ENCODE data around the gene TMEM131L.
"Not testable (repeated sequence)": the region's sequence is repeated elsewhere in the genome, so short reads cannot be mapped to it uniquely, and the experiment has no call there.

Gene TMEM131L

DNA sequence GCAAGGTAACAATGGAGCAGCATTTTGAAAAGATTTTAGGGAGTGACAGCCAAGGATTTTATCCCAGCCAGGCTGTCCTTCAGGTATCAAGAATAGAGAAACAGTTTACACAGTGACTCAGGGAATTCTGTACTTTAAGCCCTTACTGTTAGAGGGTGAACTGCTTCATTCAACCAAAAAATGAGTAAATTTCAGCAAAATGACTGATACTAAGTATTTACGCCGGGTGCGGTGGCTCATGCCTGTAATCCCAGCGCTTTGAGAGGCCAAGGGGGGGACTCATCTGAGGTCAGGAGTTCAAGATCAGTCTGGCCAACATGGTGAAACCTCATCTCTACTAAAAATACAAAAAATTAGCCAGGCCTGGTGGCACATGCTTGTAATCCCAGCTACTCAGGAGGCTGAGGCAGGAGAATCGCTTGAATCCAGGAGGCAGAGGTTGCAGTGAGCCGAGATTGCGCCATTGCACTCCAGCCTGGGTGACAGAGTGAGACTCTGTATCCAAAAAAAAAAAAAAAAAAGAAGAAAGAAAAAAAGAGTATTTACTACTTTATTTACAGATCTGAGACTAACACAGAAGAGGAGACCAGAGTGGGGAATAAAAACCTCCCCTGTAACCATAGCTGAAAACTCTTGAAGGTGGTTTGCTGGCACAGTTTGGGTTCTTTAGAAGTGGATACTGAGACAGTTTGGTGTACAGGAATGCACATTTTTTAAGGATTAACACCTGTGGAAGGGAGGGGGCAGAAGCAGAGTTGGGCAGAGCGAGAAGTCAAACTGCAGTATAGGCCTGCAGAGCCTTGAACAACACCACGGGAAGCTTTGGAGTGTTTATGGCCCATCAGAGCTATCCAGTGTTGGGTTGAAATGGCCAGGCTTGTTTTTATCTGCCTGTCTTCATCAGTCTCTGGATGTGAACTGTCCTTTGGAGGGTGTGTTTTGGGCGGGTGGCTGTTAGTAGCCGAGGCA is 40.5 kb downstream of the TMEM131L start:
- no peak for DNase-seq

DNA sequence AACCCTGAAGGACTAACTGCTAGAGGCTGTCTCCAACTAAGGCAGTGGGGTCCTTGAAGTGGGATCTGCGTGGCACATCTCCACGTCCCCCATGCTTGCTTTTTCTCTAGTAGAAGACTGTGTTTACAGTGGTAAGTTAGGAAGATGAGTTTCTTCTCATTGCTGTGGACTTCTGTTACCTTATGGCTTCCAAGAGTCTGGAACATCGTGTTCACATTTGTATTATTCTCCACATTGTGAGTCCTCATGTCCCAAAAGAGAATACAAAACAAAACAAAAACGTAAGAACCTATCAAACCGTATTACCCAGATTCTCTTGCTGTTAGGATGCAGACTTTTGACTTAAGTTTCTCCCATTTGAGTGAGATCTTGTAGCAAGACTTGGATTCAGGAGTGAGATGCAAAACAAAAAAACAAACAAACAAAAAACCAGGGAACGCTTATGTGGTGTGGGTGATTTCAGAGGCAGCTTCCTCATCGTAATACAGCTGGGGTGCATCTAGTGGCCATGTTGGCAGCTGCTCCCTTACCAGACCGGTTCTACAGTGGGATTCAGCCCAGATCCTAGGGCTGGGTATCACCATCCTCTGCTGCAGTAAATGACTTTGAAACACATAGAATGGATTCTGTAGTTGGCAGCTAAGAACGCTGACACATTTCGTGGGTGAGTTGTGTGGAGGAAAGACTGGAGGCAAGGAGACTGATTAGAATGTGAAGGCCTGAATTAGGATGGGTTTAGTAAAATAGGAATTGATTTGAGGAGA is 41.3 kb downstream of the TMEM131L start:
- DNase-seq = no peak

DNA sequence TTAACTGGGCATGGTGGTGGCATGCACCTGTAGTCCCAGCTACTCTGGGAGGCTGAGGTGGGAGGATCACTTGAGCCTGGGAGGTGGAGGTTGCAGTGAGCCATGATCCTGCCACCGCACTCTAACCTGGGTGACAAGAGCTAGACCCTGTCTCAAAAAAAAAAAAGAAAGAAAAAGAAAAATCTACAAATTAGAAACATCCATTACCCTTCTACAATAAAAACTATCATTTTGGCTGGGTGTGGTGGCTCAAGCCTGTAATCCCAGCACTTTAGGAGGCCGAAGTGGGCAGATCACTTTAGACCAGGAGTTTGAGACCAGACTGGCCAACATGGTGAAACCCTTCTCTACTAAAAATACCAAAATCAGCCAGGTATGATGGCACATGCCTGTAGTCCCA is 43.1 kb downstream of the TMEM131L start:
- not testable (repeated sequence) for DNase-seq

DNA sequence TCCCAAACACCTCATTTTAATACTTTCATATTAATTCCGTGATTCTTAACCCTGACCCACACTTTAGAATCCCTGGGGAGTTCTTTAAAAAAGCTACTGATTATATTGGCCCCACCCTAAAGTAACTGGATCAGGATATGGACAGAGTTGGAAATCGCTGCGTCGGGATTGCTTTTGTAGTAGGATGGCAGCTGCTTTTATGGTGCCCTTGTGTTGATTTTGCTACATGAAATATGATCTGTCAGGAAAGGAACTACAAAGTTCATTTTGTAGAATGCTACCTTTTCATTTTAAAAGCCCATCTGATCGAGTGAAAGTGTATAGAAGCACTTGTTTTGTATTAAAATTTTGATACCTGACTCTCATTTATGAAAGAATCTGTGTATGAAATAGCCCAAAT is 43.6 kb downstream of the TMEM131L start:
- DNase-seq = no peak

DNA sequence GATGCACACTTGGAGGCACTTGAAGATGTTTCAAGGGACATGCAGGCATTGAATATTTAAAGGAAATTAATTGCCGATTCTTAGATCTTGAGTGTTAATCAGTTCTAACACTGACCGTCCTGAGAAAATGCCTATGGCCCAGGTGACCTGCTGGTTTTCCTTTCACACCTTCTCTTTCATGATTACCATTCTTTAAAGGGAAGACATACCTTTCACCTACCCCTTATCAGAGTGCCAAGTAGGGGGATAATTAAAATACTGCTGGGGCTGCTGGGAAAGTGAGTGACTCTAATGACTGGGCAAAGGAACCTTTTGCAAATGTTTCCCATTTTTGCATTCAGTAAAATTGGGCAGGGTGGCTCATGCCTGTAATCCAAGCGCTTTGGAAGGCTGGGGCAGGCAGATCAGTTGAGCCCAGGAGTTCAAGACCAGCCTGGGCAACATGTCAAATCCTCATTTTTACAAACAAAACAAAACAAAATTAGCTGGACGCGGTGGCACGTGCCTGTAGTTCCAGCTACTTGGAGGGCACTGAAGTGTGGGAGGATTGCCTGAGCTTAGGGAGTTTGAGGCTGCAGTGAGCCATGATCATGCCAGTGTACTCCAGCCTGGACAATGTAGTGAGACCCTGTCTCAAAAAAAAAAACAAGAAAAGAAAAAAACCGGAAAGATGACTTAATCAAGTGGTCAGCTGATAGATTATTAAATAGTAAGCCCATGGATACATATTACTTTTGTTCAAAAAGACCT is 44.3 kb downstream of the TMEM131L start:
- DNase-seq = no peak

DNA sequence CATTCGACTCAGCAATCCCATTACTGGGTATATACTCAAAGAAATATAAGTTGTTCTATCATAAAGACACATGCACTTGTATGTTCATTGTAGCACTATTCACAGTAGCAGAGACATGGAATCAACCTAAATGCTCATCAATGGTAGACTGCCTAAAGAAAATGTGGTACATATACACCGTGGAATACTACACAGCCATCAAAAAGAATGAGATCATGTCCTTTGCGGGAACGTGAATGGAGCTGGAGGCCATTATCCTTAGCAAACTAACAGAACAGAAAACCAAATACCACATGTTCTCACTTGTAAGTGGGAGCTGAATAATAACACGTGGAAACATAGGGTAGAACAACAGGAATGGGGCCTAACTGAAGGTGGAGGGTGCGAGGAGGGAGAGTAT is 44.9 kb downstream of the TMEM131L start:
- DNase-seq = no peak

DNA sequence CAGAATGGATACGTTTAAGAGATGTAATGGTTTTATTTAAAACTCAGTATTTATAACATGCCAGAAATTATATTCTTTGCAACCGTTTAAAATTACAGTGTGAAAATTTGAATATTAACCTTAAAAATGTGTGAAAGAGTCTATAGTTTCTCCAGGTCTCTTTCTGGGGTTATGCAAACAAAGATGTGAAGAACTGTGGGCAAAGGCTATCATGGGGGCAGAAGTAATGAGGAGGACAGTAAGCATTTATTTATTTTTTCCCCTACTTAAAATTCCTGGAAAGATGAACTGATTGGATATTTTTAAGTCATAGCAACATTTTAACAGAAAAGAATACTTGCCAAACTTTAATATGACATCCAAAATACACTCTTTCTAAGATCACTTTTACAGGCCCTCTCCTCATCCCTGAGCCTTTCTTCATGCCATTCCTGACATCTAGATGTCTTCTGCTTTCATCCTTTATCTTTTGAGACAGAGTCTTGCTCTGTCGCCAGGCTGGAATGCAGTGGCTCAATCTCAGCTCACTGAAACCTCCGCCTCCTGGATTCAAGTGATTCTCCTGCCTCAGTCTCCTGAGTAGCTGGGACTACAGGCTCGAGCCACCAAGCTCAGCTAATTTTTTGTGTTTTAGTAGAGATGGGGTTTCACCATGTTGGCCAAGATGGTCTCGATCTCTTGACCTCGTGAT is 46.1 kb downstream of the TMEM131L start:
- no peak for DNase-seq

DNA sequence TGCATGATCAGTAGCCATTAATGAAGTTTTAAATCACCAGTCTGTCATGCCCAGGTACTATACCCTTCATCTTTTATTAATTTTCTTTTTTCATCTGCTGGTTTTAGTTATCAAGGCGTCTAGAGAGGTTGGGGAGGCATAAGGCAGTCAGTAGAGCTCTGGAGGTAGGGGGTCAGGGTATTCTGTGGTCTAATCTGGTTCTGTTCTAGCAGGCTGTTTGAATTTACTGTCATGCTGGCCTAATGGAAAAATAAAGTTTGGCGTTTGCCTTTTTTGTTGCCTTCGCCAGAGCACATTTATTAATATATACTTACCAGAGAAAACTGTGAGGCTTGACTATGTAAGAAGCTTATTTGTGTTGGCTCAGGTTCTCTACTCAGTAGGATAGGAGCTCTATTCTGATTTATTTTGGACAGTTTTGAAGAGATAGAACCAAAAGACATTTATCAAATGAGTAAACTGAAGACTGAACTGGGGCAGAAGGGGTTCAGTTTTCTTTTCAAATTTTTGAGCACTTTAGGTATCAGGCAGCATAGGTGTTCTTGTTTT is 46.9 kb downstream of the TMEM131L start:
- DNase-seq = no peak

DNA sequence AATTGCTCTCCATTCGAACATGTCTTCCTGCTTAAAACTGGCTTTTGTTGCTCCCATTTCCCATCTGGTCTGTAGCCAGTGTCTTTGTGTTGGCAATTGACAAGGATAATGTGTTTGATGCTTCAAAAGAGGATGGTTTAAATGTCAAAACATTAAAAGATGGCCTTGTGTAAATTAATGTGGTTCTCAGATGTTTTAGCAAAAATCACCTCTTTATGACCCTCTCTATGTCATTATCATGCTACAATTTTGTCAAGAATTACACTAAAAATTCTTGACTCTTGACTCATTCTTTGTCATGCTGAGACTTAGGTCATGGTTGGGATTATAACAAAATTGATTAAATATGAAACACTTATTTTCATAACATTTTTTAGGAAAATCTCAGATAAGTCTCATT is 47.4 kb downstream of the TMEM131L start:
- DNase-seq = no peak

DNA sequence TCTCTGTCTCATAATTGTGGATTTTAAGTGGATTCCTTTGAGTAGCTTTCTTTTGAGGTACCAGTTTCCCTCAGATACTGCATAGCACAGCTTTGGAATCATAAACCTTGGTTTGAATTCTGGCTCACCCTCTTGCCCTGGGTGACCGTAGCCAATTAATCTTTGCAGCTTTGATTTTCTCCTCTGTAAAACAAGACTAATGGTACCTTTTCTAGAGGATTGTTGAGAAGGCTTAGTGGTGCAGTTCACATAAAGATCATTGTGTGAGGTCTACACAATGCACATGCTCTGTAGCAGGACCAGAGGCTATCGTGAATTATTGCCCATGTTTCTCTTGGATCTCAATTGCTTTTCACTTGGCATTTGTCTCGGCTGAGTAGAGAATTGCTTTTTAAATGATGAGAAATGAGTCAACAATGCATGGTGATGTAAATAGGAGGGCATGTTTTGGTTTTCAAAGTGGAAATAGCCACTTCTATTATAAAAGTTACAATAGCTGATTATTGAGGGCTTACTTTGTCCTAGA is 47.9 kb downstream of the TMEM131L start:
- DNase-seq = no peak

DNA sequence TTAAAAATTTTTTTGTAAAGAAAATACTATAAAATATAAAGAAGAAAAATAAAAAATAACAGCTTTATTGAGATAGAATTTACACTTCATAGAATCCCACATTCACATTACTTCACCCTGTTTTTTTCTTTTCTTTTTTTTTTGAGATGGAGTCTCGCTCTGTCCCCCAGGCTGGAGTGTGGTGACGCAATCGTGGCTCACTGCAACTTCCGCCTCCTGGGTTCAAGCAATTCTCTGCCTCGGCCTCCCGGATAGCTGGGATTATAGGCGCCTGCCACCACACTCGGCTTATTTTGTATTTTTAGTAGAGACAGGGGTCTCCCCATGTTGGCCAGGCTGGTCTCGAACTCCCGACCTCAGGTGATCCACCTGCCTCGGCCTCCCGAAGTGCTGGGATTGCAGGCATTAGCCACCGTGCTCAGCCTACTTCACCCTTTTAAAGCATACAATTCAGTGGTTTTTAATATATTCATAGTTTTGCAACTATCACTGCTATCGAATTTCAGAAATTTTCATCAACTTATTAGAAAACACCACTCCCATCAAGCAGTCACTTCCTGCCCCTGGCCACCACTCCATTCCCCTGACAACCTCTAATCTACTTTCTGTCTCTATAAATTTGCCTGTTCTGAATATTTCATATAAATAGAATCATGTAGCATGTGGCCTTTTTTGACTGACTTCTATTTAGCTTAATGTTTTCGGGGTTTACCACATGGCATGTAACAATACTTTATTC is 48.7 kb downstream of the TMEM131L start:
- DNase-seq = no peak

DNA sequence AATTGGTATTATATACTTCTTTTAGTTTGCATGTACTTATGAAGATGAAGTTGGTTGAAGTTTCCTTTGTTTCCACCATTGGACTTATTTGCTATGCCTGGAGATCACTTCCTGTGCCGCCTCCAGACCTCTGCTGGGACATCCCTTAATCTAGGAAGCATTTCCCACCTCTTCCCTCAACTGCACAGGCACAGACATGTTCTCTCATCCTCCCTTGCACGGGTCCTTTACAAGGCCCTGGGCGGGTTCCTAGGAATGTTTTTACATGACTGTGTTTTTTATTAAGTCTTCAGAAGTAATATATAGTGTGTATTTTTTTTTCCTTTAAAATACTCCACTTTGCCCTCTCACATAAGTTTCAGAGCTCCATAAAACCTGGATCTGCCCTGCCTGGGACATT is 51.0 kb downstream of the TMEM131L start:
- DNase-seq = no peak

DNA sequence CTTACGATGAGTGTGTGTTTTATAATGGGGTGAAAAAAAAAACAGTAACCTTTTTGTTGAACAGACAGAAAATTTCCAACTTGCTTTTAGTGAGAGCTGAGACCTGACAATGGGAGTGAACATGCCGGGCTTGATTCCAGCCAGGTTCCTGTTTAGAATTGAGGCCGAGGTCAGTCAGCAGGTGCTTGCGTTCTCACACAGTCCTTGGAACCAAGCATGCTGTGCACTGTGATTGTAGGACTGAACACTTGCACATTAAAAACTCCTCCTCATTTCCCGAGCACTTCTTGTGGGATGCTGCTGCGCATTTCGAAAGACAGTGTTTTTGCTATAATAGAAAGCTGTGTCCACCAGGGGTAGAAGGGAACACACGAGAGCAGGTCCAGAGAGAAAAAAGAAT is 51.8 kb downstream of the TMEM131L start:
- DNase-seq = no peak

DNA sequence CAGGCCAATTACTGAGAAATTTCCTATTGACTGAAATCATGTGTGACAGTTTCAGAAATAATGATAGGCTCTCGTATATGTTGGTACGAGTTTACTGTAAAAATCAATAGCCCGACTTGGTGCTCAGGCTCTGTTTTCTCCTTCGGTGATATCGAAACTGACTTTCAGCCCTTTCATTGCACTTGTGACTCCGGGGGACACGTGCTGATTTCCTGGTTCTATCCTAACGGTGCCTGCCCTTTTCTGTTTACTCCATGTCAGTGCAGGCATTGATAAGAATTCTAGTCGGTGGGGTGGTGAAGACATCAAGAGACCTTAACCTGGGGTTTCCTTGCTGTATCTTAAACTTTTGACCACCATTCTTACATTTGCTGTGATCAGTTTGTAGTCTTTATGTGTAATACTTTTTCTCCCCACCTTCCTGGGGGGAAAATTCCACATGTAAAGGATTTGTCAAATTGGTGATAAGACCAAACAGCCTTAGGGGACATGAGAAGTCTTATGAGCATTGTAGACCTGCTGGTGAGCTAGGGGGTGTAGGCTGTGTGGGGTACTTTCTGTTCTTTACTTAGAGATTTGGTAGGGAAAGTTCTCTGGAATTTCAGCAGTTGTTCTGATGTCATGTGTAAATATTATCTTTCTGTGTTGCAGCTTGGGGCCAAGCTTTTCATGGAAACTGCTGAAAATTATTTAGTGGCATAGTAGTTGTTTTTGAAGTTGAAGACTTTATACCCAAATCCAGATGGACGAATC is 52.7 kb downstream of the TMEM131L start:
- DNase-seq = no peak

DNA sequence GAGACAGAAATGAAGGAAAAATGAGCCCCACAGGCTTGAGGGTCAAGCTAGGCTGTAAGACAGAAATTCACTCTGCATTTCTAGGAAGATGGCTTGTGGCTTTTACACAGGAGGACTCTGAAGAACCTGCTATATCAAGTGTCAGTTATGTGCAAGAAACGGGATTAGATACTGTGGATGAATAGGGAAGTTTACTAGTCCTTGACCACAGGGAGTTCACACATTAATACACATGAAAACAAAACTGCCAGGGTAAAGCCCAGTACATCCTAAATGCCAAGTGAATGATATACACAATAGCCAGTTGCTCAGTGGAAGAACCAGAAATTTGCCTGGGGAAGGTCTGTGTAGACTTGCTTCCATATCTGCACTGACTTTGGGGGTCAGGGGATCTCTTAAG is 53.5 kb downstream of the TMEM131L start:
- DNase-seq = no peak

DNA sequence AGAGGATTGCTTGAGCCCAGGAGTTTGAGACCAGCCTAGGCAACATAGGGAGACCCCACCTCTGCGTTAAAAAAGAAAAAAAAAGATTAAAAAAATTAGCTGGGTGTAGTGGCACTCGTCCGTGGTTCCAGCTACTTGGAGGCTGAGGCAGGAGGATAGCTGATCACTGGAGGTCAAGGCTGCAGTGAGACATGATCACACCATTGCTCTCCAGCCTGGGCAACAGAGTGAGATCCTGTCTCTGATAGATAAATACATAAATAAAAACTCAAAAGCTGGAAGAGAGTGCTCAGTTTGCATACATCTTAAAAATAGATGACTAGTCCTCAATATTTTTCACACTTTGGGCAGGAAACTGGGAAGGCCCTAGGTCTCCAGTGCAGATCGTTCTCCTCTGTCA is 54.1 kb downstream of the TMEM131L start:
- DNase-seq = no peak

DNA sequence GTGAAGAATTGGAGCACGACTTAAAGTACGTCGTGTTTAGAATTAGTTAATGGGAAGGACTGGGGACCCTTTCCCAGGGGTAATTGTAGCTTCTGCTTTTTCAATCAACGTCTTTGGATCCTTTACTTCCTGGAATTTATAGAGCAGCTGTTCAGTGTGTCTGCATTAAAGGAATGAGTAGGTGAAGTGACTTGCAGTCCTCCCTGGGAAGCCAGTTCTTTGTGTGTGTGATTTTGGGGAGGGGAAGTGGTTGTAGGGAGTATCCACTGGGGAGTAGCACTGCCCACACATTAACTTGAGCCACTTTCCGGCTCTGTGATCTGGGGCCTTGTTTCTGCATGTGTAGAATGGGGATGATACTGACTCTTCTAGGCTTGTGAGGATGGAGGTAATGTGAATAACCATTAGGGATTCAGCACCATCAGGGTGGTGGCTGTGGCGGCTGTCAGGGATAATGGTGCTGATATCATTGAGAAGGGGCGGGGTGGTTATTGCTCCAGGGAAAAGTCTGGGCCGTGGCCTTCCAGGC is 54.7 kb downstream of the TMEM131L start:
- DNase-seq = no peak

DNA sequence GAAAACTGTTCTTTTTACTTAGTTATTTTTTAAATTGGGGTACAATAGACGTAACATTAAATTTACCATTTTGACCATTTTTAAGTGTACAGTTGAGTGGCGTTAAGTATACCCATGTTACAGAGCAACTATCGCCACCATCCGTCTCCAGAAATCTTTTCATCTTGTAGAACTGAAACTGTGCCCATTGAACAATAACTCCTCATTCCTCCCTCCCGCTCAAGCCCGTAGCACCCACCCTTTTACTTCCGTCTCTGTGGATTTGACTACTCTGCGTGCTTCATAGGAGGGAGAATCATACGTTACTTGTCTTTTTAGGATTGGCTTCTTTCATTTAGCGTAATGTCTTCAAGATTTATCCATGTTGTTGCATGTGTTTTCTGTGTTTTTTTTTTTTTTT is 55.3 kb downstream of the TMEM131L start:
- DNase-seq = no peak

DNA sequence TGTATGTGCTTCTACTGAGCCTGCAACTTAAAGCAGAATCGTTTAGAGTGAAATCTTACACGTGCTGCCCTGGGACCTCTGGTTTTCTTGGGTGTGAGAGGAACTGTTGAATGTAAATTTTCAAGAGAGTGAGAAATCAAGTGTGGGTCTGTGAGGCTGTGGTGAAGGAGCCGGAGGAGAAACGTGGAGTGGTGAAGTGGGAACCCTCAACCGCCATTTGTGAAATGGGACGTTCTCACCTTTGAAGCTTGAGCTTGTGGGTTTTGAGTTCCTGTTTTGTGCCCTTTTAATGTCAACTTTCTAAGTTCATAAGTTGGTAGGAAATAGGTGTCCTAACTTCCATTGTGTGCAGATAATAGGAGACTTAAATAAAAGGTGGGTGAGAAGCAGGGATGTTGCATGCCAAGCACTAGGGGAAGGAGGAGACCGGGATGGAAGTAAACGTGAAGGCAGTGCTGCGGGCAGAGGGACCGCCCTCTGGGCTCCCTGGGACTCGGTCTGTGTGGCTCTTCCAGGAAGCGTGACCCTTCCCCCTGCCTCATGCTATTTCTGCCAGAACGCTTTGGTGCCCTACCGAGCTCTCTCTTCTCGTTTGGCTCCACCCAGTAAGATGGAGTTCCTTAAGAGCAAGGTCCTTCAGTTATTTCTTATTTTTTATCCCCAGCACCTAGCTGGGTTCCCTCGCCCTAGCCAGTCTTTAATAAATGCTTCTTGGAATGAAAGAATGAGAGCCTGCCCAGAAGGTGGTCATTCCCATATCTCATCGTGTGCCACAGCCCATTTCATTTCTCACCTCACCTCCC is 56.0 kb downstream of the TMEM131L start:
- DNase-seq = no peak

DNA sequence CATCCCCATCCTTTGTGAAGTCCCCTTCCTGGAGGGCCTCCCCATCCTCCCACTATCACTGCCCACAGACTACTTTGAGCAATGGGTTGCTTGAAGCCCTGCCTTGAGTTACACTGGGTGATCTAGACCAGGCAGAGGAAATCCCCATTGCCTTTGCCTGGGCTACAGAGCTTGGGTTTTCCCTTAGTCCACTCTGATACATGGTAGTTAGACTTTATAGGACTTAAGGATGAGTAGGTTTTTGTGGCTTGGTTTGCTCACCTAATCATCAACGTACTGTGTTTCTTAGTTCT is 56.6 kb downstream of the TMEM131L start:
- DNase-seq = no peak
